RPMI7951 (cell line): ENCODE data around the gene INSRR. TPM values are rescaled to one million over a fixed set of nuclear protein-coding genes. Genes with fewer than 3 reads are reported as not detected.

ENCODE experiments used
- DNase-seq: peaks from one replicate; pipeline ENCODE4 v3.0.0-alpha.2; 2012; ENCODE audit warnings: low read depth
- total RNA-seq: library from RNA; depleted of rRNA; stranded (reverse); fragments of >200 nt; shearing (Covaris generic); gene quantifications from 2 replicates; pipeline ENCODE4 v1.2.3, GENCODE V29; 2014

Gene INSRR
- total RNA-seq, 1 experiment from 2014 or later: not detected

GRCh38 chr1:156851779-156852417, 7.0 kb downstream of the INSRR start:
- DNase-seq: no peak

- no peak for DNase-seq
These were observed 9.8 kb downstream of the INSRR start for GRCh38 chr1:156849151-156849496.

- no peak for DNase-seq
These were observed 10.3 kb downstream of the INSRR start for GRCh38 chr1:156848461-156849150.

- DNase-seq: no peak
These were observed 11.1 kb downstream of the INSRR start for GRCh38 chr1:156847591-156848460.

- DNase-seq: no peak
These were observed 12.3 kb downstream of the INSRR start for GRCh38 chr1:156846643-156847042.

GRCh38 chr1:156845953-156846545, 12.9 kb downstream of the INSRR start:
- no peak for DNase-seq

- no peak for DNase-seq
These were observed 13.6 kb downstream of the INSRR start for GRCh38 chr1:156845055-156845952.

GRCh38 chr1:156844638-156845037, 14.3 kb downstream of the INSRR start:
- no peak for DNase-seq

GRCh38 chr1:156844102-156844501, 14.8 kb downstream of the INSRR start:
- DNase-seq: no peak

GRCh38 chr1:156842618-156843300, 16.2 kb downstream of the INSRR start:
- DNase-seq: no peak

- DNase-seq: no peak
These were observed 17.5 kb downstream of the INSRR start for GRCh38 chr1:156841295-156841855.

GRCh38 chr1:156840898-156841279, 18.0 kb downstream of the INSRR start:
- no peak for DNase-seq

- DNase-seq: no peak
These were observed 18.6 kb downstream of the INSRR start for GRCh38 chr1:156840186-156840897.

- no peak for DNase-seq
These were observed 19.3 kb downstream of the INSRR start for GRCh38 chr1:156839426-156840109.

GRCh38 chr1:156838972-156839371, 19.9 kb downstream of the INSRR start:
- DNase-seq: no peak

- no peak for DNase-seq
These were observed 22.0 kb downstream of the INSRR start for GRCh38 chr1:156836892-156837291.

- no peak for DNase-seq
These were observed 22.8 kb downstream of the INSRR start for GRCh38 chr1:156836041-156836654.

- no peak for DNase-seq
These were observed 24.6 kb downstream of the INSRR start for GRCh38 chr1:156834322-156834721.

- DNase-seq: no peak
These were observed 25.3 kb downstream of the INSRR start for GRCh38 chr1:156833603-156834002.
